Stimulated activated CD4-positive, alpha-beta T cell treated with anti-CD3 and anti-CD28 coated beads, Interleukin-15, amount 100 ng/mL, for 48 hours (primary cell): ENCODE measurements around the gene RING1.

Experiments used
- DNase-seq, 2 donors: peaks; one replicate each; pipeline ENCODE4 v3.0.0-alpha.2; 2020; ENCODE audit warnings: low read depth in 2 of 2

RING1 gene

DNA sequence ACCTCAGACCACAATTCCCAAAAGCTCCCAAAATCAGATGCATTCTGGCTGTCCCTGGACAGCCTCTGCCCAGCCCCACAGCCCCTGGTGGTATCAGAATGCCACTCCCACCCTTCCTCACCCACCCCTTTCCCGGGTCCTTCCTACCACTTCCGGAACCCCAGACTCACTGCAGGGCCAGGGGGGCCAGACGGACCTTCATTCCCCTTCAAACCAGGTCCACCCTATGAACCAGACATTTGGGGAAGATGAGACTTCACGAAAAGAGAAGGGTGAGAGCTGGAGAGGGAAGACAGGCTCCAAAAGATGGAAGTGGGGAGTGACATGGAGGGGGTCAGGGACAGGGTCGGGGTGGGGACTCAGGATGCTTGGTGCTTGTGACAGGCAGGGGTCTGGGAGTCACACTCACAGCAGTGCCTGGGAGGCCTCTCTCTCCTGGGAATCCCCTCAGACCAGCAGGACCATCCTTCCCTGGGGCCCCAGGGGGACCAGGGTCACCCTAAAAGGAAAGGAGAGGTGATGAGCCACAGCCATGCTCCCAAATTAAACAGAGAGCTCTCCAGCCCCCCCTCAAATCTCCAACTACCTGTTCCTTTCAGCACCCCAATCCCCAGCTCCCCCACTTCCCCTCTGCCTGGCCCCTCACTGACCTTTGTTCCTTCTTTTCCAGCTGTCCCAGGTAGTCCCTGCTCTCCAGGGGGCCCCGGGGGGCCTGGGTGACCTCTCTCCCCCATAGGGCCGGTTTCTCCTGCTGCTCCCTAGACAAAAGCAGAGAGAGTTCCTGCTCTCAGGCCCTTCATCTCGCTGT lies 36.2 kb upstream of the RING1 start:
- no peak for DNase-seq

DNA sequence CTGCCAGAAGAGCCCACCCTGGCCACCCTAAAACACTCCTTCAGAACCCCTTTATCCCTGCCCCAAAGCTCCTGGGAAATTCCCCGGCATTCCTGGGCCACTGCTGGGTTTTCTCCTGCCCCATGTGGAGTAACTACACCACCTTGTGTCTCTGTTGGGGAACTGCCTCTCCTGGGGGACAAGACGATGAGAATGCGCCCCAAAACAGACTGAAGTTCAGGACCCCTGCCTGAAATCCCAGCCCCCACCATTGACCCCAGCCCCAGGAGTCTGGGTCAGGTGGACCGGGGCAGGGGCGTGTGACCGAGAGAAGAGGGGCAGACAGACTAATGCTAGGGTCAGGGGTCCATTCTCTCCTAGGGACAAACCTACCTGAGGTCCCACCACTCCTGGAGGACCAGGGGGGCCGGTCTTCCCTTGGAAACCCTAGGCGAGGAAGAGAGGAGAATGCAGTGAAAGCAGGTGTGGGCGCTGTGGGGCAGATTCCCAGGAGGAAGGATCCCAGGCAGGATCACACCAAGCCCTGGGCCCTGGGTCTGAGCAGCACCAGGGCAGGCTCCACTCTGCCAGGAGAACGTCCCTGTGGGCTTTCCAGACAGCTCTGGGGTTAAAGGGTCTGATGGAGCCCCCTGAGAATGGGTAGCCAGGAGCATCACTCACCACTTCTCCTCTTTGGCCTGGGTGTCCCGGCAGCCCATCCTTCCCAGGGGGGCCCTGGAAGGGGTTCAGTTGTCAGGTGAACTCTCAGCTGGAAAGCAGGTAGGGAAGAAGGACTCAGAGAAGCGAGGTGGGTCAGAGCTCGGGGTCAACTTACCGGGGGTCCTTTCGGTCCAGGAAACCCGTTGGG lies 35.4 kb upstream of the RING1 start:
- DNase-seq = no peak

DNA sequence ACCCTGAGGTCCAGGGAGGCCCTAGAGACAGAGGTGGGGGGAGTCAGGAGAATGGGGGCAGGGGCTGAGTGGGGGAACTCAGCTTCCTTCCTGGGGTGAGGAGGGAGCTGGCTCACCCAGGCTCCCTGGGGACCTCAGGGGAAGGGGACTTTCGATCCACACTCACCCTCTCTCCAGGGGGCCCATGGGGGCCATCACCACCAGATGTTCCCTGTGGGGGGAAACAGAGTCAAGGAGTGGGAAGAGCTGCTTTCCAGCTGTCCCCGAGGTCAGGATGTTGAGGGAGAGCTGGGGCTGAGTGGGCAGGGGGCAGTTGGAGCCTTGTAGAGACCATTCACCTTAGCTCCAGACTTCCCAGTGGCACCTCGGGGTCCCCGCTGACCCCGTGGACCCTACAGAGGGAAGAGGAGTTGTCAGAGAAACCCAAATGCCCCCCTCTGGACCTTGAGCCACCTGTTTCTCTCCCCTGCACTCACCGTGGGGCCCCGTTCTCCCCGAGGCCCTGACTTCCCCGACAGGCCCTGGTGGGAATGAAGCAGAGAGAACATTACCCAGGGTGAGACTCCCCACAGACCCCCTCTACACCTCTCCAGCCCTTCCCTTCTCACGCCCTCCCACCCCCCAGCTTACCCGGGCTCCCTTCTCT lies 34.6 kb upstream of the RING1 start:
- DNase-seq = no peak

DNA sequence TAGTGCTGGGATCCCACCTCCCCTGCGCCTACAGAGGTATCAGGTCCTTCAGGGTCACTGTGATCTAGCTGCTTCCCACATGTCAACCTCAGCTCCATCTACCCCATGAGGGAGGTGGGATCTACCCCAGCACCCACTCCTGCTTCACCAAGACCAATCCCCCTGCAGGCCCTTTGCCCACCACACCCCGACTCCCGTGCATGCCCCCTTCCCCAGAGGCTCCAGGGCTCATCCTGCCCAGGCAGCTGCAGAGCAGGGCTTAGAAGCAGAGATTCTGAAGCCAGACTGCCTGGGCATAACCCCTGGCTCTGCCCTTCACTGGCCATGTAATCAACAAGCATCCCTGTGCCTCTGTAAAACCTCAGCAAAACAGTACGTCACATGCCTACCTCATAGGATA lies 33.5 kb upstream of the RING1 start:
- no peak for DNase-seq

- DNase-seq = no peak
Observed at GRCh38 chr6:33175436-33176069, 32.7 kb upstream of the RING1 start.

- DNase-seq = no peak
Observed at GRCh38 chr6:33176906-33177305, 31.4 kb upstream of the RING1 start.

DNA sequence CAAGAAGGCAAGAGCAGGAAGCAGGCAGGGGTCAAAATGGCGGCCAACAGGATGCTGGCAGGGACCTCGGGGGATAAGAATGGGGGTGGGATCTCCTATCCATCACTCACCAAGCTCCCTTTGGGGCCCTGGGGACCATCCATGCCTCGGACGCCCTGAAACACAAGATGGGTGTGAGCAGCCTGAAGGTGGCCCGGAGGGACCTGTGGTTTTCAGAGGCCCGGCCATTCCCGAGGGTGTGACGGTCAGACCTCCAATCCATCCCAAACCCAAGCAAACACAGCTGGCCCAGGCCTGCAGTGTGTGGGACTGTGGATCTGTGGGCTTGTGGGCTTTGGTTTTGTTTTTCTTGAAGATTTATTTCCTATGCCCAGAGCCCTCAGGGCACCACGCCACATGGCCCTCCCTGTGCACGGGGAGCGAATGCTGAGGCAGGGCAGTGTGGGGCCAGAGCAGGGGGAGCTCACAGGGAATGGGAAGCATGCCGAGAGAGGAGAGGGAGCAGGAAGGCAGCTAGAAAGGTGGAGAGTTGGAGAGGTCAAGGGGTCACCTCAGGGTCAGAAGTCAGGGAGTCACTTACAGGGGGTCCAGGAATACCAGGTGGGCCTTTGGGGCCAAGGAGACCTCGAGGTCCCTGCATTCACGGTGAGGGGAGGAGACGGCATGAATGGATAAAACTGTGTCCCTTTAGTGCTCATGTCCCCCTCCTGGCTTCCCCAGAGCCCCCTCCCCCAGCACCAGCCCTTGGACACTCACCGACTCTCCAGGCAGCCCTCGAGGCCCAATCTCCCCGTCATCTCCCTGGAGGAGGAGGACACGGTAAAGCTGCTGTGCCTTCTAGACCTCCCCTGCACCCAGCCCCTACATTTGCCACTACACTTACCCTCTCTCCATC lies 30.5 kb upstream of the RING1 start:
- DNase-seq = no peak

DNA sequence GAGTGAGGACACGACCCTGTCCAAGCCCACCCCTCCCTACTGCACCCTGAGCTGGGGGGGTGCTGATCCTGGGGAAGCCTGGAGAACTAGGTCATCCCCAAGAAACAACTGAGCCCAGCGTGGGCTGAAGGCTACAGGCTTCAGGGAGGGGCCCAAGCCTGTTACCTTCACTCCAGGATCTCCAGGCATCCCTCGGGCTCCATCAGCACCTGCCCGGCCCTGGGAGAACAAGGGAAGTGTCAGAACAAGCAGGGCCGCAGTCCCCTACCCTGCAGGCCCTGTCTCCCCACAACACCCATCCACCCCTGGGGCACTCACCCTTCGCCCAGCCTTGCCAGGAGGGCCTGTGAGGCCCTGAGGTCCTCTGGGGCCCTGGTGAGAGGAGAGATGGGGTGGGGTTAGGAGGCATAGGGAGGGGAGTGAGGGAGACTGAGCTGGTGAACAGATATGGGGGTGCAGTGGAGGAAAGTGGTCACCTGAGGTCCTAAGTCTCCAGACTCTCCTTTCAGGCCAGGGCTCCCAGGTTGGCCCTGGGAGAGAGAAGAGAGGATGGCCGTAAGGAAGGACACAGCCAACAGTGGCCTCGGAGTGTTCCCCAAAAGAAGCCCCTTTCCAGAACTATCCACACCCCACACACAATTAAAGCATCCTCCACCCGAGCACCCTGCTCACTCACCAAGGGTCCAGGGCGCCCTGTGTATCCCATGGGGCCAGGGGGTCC lies 29.4 kb upstream of the RING1 start:
- no peak for DNase-seq

GRCh38 chr6:33181141-33181540 lies 27.2 kb upstream of the RING1 start:
- no peak for DNase-seq

- no peak for DNase-seq
Observed at GRCh38 chr6:33183071-33183683, 25.1 kb upstream of the RING1 start.

- no peak for DNase-seq
Observed at GRCh38 chr6:33185190-33185589, 23.1 kb upstream of the RING1 start.

DNA sequence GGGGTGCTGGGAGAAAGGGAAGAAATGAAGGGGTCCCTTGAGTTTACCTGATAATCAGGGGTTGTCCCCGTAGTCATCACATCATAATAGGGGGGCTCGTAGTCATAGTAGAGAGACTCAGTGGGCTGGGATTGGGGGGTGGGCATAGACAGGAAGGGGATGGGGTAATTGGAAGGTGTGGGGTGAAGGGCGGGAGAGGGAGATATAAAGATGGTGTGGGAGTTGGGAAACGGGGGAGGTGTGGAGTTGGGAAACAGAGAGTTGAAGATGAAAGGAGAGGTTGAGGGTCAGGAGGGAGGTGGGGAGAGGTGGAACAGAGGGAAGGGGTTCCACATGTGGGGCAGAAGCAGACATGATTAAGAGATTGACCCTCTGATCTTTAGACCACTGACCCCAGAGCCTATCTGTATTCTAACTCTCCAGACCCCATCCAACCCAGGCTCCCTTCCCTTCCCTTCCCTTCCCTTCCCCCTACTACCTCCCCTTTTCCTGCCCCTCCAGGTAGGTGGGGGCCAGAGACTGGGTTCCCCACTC lies 22.6 kb upstream of the RING1 start:
- no peak for DNase-seq

DNA sequence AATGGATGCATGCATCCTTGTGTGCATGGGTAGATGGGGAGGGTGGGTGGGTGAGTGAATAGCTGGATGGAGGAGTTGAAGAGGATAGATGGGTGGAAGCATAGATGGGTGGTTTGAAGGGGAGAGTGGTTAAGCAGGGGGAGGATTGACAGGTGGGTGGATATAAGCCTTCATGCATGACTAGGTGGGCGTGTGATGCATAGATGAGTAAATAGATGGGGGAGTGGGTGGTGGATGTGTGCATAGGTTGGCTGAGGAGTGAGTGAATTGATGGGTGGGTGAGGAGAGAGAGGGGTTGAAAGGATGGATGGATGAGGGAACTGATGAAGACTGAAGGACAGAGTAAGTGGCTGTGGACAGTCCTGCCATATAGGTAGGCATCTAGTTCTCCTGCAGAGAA lies 20.5 kb upstream of the RING1 start:
- DNase-seq = no peak

DNA sequence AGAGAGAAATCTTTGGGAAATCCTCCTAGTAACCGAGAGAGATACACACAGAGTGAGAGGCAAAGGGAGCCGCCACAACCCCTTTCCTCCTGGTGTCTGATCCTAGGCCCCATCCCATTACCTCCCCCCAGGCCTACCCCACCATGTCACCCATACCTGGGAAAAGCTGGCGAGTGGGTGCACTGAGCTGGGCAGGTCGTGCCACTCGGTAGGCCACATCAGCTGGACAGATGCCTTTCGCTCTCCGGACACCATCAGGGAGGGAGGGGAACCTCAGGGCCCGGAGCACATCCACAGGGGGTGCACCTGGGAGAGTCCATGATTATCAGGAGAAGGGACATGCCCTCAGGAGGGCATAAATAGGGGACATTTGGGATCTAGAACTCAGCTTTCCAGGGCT lies 19.1 kb upstream of the RING1 start:
- DNase-seq = no peak

DNA sequence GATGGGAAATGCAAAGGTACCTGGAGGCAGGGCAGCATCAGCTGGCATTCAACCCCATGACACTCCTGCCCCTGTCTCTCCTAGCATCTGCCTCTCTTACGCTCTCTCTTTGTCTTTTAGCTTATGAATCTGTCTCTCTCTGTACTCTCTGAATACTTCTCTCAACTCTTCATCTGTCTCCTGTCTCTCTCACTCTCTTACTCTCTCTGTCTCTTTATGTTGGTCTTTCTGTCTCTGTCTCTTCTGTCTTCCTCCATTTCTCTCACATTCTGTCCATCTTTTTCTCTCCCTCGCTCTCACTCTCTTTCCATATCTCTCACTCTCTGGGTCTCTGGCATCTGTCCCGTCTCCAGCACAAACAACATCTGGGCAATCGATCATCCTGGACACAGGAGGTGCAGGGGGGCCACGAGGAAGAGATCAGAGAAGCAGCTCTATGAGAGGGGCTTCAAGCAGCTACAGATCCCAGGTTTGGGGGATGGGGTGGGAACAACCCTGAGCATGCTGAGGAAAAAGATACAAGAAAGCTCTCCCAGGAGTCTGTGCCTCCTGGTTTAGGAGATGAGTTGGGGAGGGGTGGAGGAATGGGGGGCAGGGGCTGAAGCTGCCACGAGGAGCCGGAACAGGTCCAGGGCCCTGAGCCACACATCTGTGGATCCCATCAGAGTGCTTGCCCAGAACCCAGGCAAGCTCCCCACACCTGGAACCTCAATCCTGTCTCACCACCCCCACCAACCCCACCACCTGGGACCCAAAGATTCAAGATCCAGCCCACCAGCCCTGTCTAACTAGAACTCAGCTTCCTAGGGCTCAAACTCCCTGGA lies 18.5 kb upstream of the RING1 start:
- DNase-seq = no peak

GRCh38 chr6:33190504-33191107 lies 17.7 kb upstream of the RING1 start:
- no peak for DNase-seq

GRCh38 chr6:33191383-33192104 lies 16.8 kb upstream of the RING1 start:
- DNase-seq = no peak
